Suppressor macrophage treated with lipopolysaccharide for 1 hour (primary cell): Measurements from ENCODE around the gene EXD3.
A peak's percentile ranks its signal among the peaks of the same experiment; 100 is the strongest.

ENCODE experiments used
- DNase-seq, 3 donors: peaks; one replicate each; pipeline ENCODE4 v3.0.0-alpha.2; 2020 to 2022

EXD3 gene

GRCh38 chr9:137374131-137374845 lies 48.7 kb downstream of the EXD3 start:
- DNase-seq, result no peak

GRCh38 chr9:137373611-137373980 lies 49.4 kb downstream of the EXD3 start:
- DNase-seq, result no peak

GRCh38 chr9:137372693-137373610 lies 50.0 kb downstream of the EXD3 start:
- no peak for DNase-seq

GRCh38 chr9:137371946-137372651 lies 50.9 kb downstream of the EXD3 start:
- no peak for DNase-seq

- DNase-seq, result no peak
These were observed 51.4 kb downstream of the EXD3 start for GRCh38 chr9:137371521-137371941.

- no peak for DNase-seq
These were observed 52.0 kb downstream of the EXD3 start for GRCh38 chr9:137370865-137371520.

- DNase-seq, result no peak
These were observed 52.8 kb downstream of the EXD3 start for GRCh38 chr9:137369911-137370764.

GRCh38 chr9:137369061-137369787 lies 53.7 kb downstream of the EXD3 start:
- DNase-seq, result no peak

GRCh38 chr9:137368431-137369035 lies 54.4 kb downstream of the EXD3 start:
- no peak for DNase-seq

- no peak for DNase-seq
These were observed 55.2 kb downstream of the EXD3 start for GRCh38 chr9:137367506-137368430.

- no peak for DNase-seq
These were observed 56.0 kb downstream of the EXD3 start for GRCh38 chr9:137366891-137367381.

- DNase-seq, result no peak
These were observed 56.5 kb downstream of the EXD3 start for GRCh38 chr9:137366445-137366810.

GRCh38 chr9:137365552-137366444 lies 57.2 kb downstream of the EXD3 start:
- no peak for DNase-seq

GRCh38 chr9:137365056-137365455 lies 57.9 kb downstream of the EXD3 start:
- DNase-seq, result peak; percentile 44 to 73 (median 62)

GRCh38 chr9:137359850-137360249 lies 63.1 kb downstream of the EXD3 start:
- DNase-seq, result no peak

- DNase-seq, result peak in 1 of 3 donors; percentile 6
These were observed 64.8 kb downstream of the EXD3 start for GRCh38 chr9:137358126-137358525.

- peak in 1 of 3 donors; percentile 13 for DNase-seq
These were observed 65.8 kb downstream of the EXD3 start for GRCh38 chr9:137357166-137357565.

- DNase-seq, result peak in 1 of 3 donors; percentile 7
These were observed 67.1 kb downstream of the EXD3 start for GRCh38 chr9:137355761-137356365.
